ENCODE results near the gene ZSWIM6. TPM values are rescaled to one million over a fixed set of nuclear protein-coding genes. Genes with fewer than 3 reads are reported as not detected.
A peak's percentile ranks its signal among the peaks of the same experiment; 100 is the strongest.

ZSWIM6 gene
- polyA plus RNA-seq, 1 of the 3 experiments (the other 2 are of a cell fraction) = 7.4 TPM

GRCh38 chr5:61423487-61424145 lies 91.6 kb downstream of the ZSWIM6 start:
- CTCF ChIA-PET = no interaction called here
- H3K4me1 ChIP-seq (ENCODE audit: control insufficient read depth in 1 of 2, insufficient read depth in 2 of 2, low read depth in 1 of 2, low read length in 1 of 2) = peaks cover 3 to 14% of the 10 kb centered on the region in 2 experiments; a peak in 3 of 4 replicates
- TF ChIP-seq FOXJ3 (CRISPR knock-in tag; IDR thresholded peaks at IDR 0.05) (no peak), TAF1 (IDR thresholded peaks at IDR 0.05; ENCODE audit: borderline replicate concordance, low read depth, low read length) (no peak), NFIC (IDR thresholded peaks at IDR 0.05; ENCODE audit: borderline replicate concordance) (no peak), SMC3 (IDR thresholded peaks at IDR 0.05; ENCODE audit: low read depth, low read length) (no peak), GABPA (IDR thresholded peaks at IDR 0.05; ENCODE audit: low read depth) (no peak), EP300 (IDR thresholded peaks at IDR 0.05; ENCODE audit: borderline replicate concordance in 1 of 2, low read depth in 1 of 2, low read length in 1 of 2) (no peak), EZH2phosphoT487 (IDR thresholded peaks at IDR 0.05; ENCODE audit: borderline replicate concordance, low read depth) (no peak), GATA2 (CRISPR knock-in tag; IDR thresholded peaks at IDR 0.05) (no peak), RFX5 (IDR thresholded peaks at IDR 0.05; ENCODE audit: low read length) (no peak), USF2 (IDR thresholded peaks at IDR 0.05; ENCODE audit: borderline replicate concordance, low read depth, low read length) (no peak), CHD2 (IDR thresholded peaks at IDR 0.05; ENCODE audit: low read length, partially characterized antibody) (no peak), MEF2A (IDR thresholded peaks at IDR 0.05; ENCODE audit: borderline replicate concordance, low read depth) (no peak), SIN3A (IDR thresholded peaks at IDR 0.05; ENCODE audit: borderline replicate concordance, low read depth, low read length) (no peak), FOXM1 (IDR thresholded peaks at IDR 0.05; ENCODE audit: low read depth) (no peak), RCOR1 (IDR thresholded peaks at IDR 0.05; ENCODE audit: low read length) (no peak)
- TF ChIP-seq, protein P1, sequence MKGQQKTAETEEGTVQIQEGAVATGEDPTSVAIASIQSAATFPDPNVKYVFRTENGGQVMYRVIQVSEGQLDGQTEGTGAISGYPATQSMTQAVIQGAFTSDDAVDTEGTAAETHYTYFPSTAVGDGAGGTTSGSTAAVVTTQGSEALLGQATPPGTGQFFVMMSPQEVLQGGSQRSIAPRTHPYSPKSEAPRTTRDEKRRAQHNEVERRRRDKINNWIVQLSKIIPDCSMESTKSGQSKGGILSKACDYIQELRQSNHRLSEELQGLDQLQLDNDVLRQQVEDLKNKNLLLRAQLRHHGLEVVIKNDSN (IDR thresholded peaks at IDR 0.05; ENCODE audit: borderline replicate concordance, low read depth) = no peak
- TF ChIP-seq, protein P2, sequence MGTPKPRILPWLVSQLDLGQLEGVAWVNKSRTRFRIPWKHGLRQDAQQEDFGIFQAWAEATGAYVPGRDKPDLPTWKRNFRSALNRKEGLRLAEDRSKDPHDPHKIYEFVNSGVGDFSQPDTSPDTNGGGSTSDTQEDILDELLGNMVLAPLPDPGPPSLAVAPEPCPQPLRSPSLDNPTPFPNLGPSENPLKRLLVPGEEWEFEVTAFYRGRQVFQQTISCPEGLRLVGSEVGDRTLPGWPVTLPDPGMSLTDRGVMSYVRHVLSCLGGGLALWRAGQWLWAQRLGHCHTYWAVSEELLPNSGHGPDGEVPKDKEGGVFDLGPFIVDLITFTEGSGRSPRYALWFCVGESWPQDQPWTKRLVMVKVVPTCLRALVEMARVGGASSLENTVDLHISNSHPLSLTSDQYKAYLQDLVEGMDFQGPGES (IDR thresholded peaks at IDR 0.05; ENCODE audit: low read depth, low read length) = no peak
- peaks cover 88% of the 10 kb centered on the region for H3K79me2 ChIP-seq (ENCODE audit: insufficient read depth)
- H3K27ac ChIP-seq (ENCODE audit: low read depth in 2 of 2, low read length in 1 of 2) = no peak overlapping the region
- peaks cover 63% of the 10 kb centered on the region for H4K20me1 ChIP-seq (ENCODE audit: insufficient read depth)
- peaks cover 6% of the 10 kb centered on the region for H3F3A ChIP-seq (replicated peaks; ENCODE audit: insufficient read depth)
- no peak overlapping the region for H3K4me3 ChIP-seq (ENCODE audit: low read depth in 2 of 2, low read length in 1 of 2)
- H3K9me3 ChIP-seq = peaks cover 5% of the 10 kb centered on the region; the same call in 1 of the 2 replicates
- 87% methylated on average over 3 of the region's 3 CpGs for WGBS (ENCODE audit: low lambda C conversion rate)
- no peaks in the 10 kb centered on the region for H3K27me3 ChIP-seq (ENCODE audit: insufficient read depth)
- H3K9me2 ChIP-seq = no peaks in the 10 kb centered on the region
- no peak overlapping the region for H3K9ac ChIP-seq
- H3K4me2 ChIP-seq = 0 out of 2 replicates have a peak overlapping the region, but pooled peaks have one; percentile 41
- DNase-seq = no peak
- POLR2A ChIA-PET = no interaction called here
- H3K36me3 ChIP-seq (replicated peaks in 1 of 2; ENCODE audit: control insufficient read depth in 1 of 2, insufficient read depth in 2 of 2, low read length in 1 of 2) = peaks cover 0 to 3% of the 10 kb centered on the region in 2 experiments
- no peak overlapping the region for H2AFZ ChIP-seq (ENCODE audit: low read depth)

Measured in SK-N-SH (cell line).